GM23338 (cell line): ENCODE data around the gene OR51G2. TPM values are rescaled to one million over a fixed set of nuclear protein-coding genes. Genes with fewer than 3 reads are reported as not detected.
A peak's percentile ranks its signal among the peaks of the same experiment; 100 is the strongest.

Experiments used
- ATAC-seq: fragments of 200-7000 bp; cut with Tn5 transposase; 3 replicates; pipeline ENCODE4 v1.9.1; 2020
- DNase-seq: peaks from one replicate; pipeline ENCODE4 v3.0.0-alpha.2; 2015; ENCODE audit warnings: low spot score
- H2AFZ ChIP-seq: fragments of 200-600 bp; sonication (generic); 2 replicates; pipeline ENCODE4 v1.8.0; 2016; ENCODE audit warnings: antibody characterized with exemption, mild to moderate bottlenecking, moderate library complexity
- H3F3A ChIP-seq: fragments of 200-600 bp; sonication (generic); replicated peaks from 2 replicates; pipeline ENCODE4 v1.8.0; 2017; ENCODE audit warnings: antibody characterized with exemption, mixed run types, low read depth
- H3K27ac ChIP-seq: fragments of 200-600 bp; sonication (generic); 2 replicates; pipeline ENCODE4 v1.6.1; 2016; ENCODE audit warnings: low read depth
- H3K27me3 ChIP-seq: fragments of 200-600 bp; sonication (generic); 2 replicates; pipeline ENCODE4 v1.8.0; 2016; ENCODE audit warnings: mild to moderate bottlenecking, mixed run types, moderate library complexity; ENCODE audit not compliant: insufficient read depth
- H3K36me3 ChIP-seq: fragments of 200-600 bp; sonication (generic); 2 replicates; pipeline ENCODE4 v1.8.0; 2016; ENCODE audit warnings: mild to moderate bottlenecking; ENCODE audit not compliant: insufficient read depth
- H3K4me1 ChIP-seq: fragments of 200-600 bp; sonication (generic); 2 replicates; pipeline ENCODE4 v1.8.0; 2016; ENCODE audit warnings: mild to moderate bottlenecking, moderate library complexity; ENCODE audit not compliant: insufficient read depth
- H3K4me2 ChIP-seq: fragments of 200-600 bp; sonication (generic); 2 replicates; pipeline ENCODE4 v1.7.1; 2017; ENCODE audit warnings: mixed run types
- H3K4me3 ChIP-seq: fragments of 200-600 bp; sonication (generic); 2 replicates; pipeline ENCODE4 v1.6.1; 2016; ENCODE audit warnings: mixed run types
- H3K79me2 ChIP-seq: fragments of 200-600 bp; sonication (generic); replicated peaks from 2 replicates; pipeline ENCODE4 v1.8.0; 2017; ENCODE audit warnings: mild to moderate bottlenecking; ENCODE audit not compliant: insufficient read depth
- H3K9me2 ChIP-seq: fragments of 200-600 bp; sonication (generic); 2 replicates; pipeline ENCODE4 v1.8.0; 2017; ENCODE audit not compliant: insufficient read depth
- H4K20me1 ChIP-seq: fragments of 200-600 bp; sonication (generic); replicated peaks from 2 replicates; pipeline ENCODE4 v1.8.0; 2017; ENCODE audit warnings: mild to moderate bottlenecking; ENCODE audit not compliant: insufficient read depth
- H3K27ac Mint-ChIP-seq: 2 replicates; pipeline ENCODE4 v1.8.0; 2020; ENCODE audit warnings: inconsistent platforms, mild to moderate bottlenecking, moderate library complexity, mixed read lengths
- H3K27me3 Mint-ChIP-seq: 3 replicates; pipeline ENCODE4 v1.8.0; 2022; ENCODE audit warnings: low read depth, mild to moderate bottlenecking, moderate library complexity, mixed read lengths, inconsistent platforms; ENCODE audit not compliant: insufficient read depth, poor library complexity
- H3K36me3 Mint-ChIP-seq: 3 replicates; pipeline ENCODE4 v1.8.0; 2021; ENCODE audit warnings: low read depth, mild to moderate bottlenecking, inconsistent platforms, moderate library complexity, mixed read lengths
- H3K4me1 Mint-ChIP-seq: 3 replicates; pipeline ENCODE4 v1.8.0; 2020; ENCODE audit warnings: mild to moderate bottlenecking, inconsistent platforms, mixed read lengths
- H3K4me3 Mint-ChIP-seq: 3 replicates; pipeline ENCODE4 v1.8.0; 2021; ENCODE audit warnings: moderate library complexity, mild to moderate bottlenecking, inconsistent platforms, mixed read lengths
- H3K9me3 Mint-ChIP-seq: 3 replicates; pipeline ENCODE4 v1.8.0; 2020; ENCODE audit warnings: moderate library complexity, mild to moderate bottlenecking, inconsistent platforms, mixed read lengths
- CREB1 ChIP-seq: fragments of 250-450 bp; sonication (Bioruptor Pico); IDR thresholded peaks from 2 replicates; pipeline ENCODE4 v1.5.0; 2020; ENCODE audit warnings: low read depth, mild to moderate bottlenecking, moderate library complexity
- EZH2 ChIP-seq: fragments of 200-600 bp; sonication (generic); IDR thresholded peaks from one replicate; pipeline ENCODE4 v1.8.0; 2017; ENCODE audit warnings: antibody characterized with exemption, mild to moderate bottlenecking, low read depth; ENCODE audit not compliant: unreplicated experiment
- EZH2phosphoT487 ChIP-seq: fragments of 200-600 bp; sonication (generic); IDR thresholded peaks from one replicate; pipeline ENCODE4 v1.8.1; 2018; ENCODE audit warnings: antibody characterized with exemption; ENCODE audit not compliant: unreplicated experiment
- JUNB ChIP-seq: IDR thresholded peaks from one replicate; pipeline ENCODE4 v1.6.1; 2016; ENCODE audit warnings: antibody characterized with exemption; ENCODE audit not compliant: unreplicated experiment
- NANOG ChIP-seq: IDR thresholded peaks from 2 replicates; pipeline ENCODE4 v1.6.1; 2016; ENCODE audit warnings: antibody characterized with exemption, borderline replicate concordance
- POLR2AphosphoS5 ChIP-seq: IDR thresholded peaks from 2 replicates; pipeline ENCODE4 v1.6.1; 2016; ENCODE audit warnings: antibody characterized with exemption, low read depth
- STAT1 ChIP-seq: IDR thresholded peaks from one replicate; pipeline ENCODE4 v1.6.1; 2016; ENCODE audit warnings: antibody characterized with exemption; ENCODE audit not compliant: unreplicated experiment
- ZNF114 ChIP-seq: fragments of 250-450 bp; sonication (Bioruptor Pico); IDR thresholded peaks from 2 replicates; pipeline ENCODE4 v1.5.0; 2020; ENCODE audit warnings: mild to moderate bottlenecking, moderate library complexity
- ZNF331 ChIP-seq: fragments of 250-450 bp; sonication (Bioruptor Pico); IDR thresholded peaks from 2 replicates; pipeline ENCODE4 v1.5.0; 2020; ENCODE audit warnings: low read depth, mild to moderate bottlenecking, moderate library complexity
- ZNF462 ChIP-seq: fragments of 250-450 bp; sonication (Bioruptor Pico); IDR thresholded peaks from 2 replicates; pipeline ENCODE4 v1.5.0; 2020; ENCODE audit warnings: mild to moderate bottlenecking, moderate library complexity
- polyA plus RNA-seq: library from polyadenylated mRNA; unstranded; fragments of >200 nt; fragmentation: Nextera tagmentation; extraction: Ambion mirVana; gene quantifications from 2 replicates; pipeline ENCODE4 v1.2.1, GENCODE V29; 2016
- total RNA-seq: library from RNA; depleted of rRNA; stranded (reverse); fragments of >200 nt; shearing (Covaris generic); gene quantifications from 2 replicates; pipeline ENCODE4 v1.2.3, GENCODE V29; 2014
- TF ChIP-seq, protein P1 (sequence below): IDR thresholded peaks from 2 replicates; pipeline ENCODE4 v1.6.1; 2016; ENCODE audit warnings: antibody characterized with exemption
- TF ChIP-seq, protein P2 (sequence below), 2 experiments: fragments of 200-600 bp in 1 of 2; sonication (generic) in 1 of 2; conservative IDR thresholded peaks; 2 replicates each; pipeline versions ENCODE4 v1.5.1 to v1.6.1; 2016 to 2017; ENCODE audit warnings: antibody characterized with exemption in 2 of 2, low read depth in 2 of 2, mild to moderate bottlenecking in 2 of 2, moderate library complexity in 1 of 2
- TF ChIP-seq, protein P3 (sequence below): IDR thresholded peaks from one replicate; pipeline ENCODE4 v1.6.1; 2018; ENCODE audit warnings: antibody characterized with exemption; ENCODE audit not compliant: unreplicated experiment

The OR51G2 gene
- total and polyA plus RNA-seq, 2 experiments from 2014 or later: not detected

DNA sequence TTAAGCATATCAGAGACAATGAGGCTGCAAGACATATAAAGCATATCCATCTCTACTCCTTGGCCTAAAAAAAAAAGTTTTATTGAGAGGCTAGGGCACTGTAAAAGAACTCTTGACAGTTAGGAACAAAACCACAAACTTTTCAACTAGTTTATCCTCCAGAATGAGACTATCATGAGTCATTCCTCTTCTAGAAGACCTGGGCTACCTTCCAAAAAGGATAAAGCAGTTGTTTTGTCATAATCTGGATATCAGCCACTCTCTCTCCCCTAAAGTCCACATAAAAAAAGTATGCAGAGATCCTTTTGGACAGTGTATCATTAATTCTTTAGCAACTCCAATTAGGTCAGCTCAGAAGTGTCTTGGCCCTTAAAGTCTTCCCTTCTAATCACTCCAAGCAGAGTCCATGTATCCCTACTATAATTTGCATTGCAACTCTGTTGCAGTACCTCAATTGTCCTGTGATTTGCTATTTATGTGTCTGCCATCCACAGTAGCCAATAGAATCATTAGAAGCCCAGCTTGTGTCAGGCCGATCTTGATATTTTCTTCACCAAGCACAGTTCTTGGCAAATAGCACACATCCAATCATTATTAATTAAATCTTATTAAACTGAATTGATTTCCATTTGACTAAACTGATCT lies 27.0 kb downstream of the OR51G2 start:
- Mint-ChIP-seq H3K4me3 (no peak overlapping the region), H3K27ac (no peak overlapping the region), H3K9me3 (no peaks in the 10 kb centered on the region), H3K36me3 (no peaks in the 10 kb centered on the region), H3K4me1 (no peaks in the 10 kb centered on the region), H3K27me3 (no peaks in the 10 kb centered on the region)
- Histone ChIP-seq H3K79me2 (no peaks in the 10 kb centered on the region), H4K20me1 (no peaks in the 10 kb centered on the region), H2AFZ (no peak overlapping the region), H3F3A (no peaks in the 10 kb centered on the region), H3K4me2 (no peak overlapping the region), H3K36me3 (no peaks in the 10 kb centered on the region), H3K27ac (no peak overlapping the region), H3K4me3 (no peak overlapping the region), H3K9me2 (peaks cover 7% of the 10 kb centered on the region), H3K27me3 (no peaks in the 10 kb centered on the region), H3K4me1 (no peaks in the 10 kb centered on the region)
- DNase-seq (peak; percentile 16), ATAC-seq (peak; percentile 52)
- TF ChIP-seq EZH2 (no peak), JUNB (no peak), CREB1 (no peak), NANOG (no peak), ZNF331 (CRISPR knock-in tag) (no peak), ZNF114 (CRISPR knock-in tag) (no peak), EZH2phosphoT487 (no peak), STAT1 (no peak), POLR2AphosphoS5 (no peak), ZNF462 (CRISPR knock-in tag) (no peak)
- TF ChIP-seq, protein P1, sequence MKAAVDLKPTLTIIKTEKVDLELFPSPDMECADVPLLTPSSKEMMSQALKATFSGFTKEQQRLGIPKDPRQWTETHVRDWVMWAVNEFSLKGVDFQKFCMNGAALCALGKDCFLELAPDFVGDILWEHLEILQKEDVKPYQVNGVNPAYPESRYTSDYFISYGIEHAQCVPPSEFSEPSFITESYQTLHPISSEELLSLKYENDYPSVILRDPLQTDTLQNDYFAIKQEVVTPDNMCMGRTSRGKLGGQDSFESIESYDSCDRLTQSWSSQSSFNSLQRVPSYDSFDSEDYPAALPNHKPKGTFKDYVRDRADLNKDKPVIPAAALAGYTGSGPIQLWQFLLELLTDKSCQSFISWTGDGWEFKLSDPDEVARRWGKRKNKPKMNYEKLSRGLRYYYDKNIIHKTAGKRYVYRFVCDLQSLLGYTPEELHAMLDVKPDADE: no peak
- TF ChIP-seq, protein P2, sequence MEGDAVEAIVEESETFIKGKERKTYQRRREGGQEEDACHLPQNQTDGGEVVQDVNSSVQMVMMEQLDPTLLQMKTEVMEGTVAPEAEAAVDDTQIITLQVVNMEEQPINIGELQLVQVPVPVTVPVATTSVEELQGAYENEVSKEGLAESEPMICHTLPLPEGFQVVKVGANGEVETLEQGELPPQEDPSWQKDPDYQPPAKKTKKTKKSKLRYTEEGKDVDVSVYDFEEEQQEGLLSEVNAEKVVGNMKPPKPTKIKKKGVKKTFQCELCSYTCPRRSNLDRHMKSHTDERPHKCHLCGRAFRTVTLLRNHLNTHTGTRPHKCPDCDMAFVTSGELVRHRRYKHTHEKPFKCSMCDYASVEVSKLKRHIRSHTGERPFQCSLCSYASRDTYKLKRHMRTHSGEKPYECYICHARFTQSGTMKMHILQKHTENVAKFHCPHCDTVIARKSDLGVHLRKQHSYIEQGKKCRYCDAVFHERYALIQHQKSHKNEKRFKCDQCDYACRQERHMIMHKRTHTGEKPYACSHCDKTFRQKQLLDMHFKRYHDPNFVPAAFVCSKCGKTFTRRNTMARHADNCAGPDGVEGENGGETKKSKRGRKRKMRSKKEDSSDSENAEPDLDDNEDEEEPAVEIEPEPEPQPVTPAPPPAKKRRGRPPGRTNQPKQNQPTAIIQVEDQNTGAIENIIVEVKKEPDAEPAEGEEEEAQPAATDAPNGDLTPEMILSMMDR (conservative IDR thresholded peaks at IDR 0.05; ENCODE audit: low read depth in 2 of 2): no peak
- TF ChIP-seq, protein P3, sequence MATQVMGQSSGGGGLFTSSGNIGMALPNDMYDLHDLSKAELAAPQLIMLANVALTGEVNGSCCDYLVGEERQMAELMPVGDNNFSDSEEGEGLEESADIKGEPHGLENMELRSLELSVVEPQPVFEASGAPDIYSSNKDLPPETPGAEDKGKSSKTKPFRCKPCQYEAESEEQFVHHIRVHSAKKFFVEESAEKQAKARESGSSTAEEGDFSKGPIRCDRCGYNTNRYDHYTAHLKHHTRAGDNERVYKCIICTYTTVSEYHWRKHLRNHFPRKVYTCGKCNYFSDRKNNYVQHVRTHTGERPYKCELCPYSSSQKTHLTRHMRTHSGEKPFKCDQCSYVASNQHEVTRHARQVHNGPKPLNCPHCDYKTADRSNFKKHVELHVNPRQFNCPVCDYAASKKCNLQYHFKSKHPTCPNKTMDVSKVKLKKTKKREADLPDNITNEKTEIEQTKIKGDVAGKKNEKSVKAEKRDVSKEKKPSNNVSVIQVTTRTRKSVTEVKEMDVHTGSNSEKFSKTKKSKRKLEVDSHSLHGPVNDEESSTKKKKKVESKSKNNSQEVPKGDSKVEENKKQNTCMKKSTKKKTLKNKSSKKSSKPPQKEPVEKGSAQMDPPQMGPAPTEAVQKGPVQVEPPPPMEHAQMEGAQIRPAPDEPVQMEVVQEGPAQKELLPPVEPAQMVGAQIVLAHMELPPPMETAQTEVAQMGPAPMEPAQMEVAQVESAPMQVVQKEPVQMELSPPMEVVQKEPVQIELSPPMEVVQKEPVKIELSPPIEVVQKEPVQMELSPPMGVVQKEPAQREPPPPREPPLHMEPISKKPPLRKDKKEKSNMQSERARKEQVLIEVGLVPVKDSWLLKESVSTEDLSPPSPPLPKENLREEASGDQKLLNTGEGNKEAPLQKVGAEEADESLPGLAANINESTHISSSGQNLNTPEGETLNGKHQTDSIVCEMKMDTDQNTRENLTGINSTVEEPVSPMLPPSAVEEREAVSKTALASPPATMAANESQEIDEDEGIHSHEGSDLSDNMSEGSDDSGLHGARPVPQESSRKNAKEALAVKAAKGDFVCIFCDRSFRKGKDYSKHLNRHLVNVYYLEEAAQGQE: no peak
